ENCODE measurements around the gene CDKAL1.

CDKAL1 gene

DNA sequence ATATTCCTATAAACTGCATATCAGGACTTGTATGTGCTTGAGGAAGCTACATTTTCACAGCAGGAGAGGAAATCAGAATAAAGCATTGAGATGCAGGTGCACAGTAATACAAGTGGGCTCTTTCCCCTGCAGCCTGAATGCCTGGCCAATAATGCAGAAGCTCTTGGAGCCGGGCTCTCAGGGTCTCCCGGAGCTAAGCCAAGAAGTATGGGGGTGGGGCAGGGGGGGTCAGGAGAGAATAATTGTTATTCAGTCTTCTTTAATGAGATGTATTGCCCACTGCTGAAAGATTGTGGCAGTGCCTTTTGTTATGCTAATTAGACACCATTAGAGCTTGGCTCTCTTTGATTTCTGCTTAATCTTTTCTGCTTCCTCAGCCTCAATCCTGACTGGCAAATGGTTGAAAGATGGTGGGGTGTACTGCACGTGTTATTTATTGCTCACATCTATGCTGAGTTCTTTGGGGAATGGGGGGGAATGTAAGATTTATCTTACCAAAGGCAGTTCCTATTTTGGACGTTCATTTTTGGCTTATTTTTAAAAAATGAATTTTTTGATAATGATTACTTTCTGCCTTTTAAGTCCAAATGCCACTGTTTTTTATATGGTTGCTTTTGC is 651.7 kb downstream of the CDKAL1 start:
- TF ChIP-seq, protein P1, sequence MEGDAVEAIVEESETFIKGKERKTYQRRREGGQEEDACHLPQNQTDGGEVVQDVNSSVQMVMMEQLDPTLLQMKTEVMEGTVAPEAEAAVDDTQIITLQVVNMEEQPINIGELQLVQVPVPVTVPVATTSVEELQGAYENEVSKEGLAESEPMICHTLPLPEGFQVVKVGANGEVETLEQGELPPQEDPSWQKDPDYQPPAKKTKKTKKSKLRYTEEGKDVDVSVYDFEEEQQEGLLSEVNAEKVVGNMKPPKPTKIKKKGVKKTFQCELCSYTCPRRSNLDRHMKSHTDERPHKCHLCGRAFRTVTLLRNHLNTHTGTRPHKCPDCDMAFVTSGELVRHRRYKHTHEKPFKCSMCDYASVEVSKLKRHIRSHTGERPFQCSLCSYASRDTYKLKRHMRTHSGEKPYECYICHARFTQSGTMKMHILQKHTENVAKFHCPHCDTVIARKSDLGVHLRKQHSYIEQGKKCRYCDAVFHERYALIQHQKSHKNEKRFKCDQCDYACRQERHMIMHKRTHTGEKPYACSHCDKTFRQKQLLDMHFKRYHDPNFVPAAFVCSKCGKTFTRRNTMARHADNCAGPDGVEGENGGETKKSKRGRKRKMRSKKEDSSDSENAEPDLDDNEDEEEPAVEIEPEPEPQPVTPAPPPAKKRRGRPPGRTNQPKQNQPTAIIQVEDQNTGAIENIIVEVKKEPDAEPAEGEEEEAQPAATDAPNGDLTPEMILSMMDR (IDR thresholded peaks at IDR 0.05; ENCODE audit: extremely low read depth, insufficient read depth, missing control alignments) = no peak
- DNase-seq (ENCODE audit: low spot score) = no peak
- in situ Hi-C loops (cut with MboI; ENCODE audit: low pct_unique_long_range_greater_than_20kb, low sequenced_read_pairs, unreplicated experiment) = no loop called here

DNA sequence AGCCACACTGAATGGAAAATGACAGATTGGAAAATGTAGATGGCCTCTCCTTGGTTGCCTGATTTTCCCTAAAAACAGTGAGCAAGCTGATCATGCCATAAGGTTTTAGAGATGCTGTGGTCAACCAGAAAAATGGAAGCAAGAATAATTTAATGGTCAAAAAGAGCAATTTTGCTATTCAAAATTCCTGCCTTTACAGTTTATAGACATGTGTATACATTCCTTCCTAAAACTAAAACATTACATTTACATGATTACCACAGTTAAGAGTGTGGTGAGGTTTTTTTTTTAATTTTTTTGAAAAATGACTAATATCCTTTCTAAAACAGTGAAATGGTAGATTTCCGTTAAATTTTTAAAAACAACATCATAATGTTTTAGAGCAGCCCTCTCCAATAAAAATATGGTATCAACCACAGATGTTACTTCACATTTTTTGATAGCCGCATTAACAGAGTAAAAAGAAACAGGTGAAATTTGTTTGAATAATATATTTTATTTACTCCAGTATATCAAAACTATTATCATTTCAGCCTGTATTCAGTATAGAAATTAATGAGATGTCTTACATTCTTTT is 652.3 kb downstream of the CDKAL1 start:
- in situ Hi-C loops (cut with MboI; ENCODE audit: low pct_unique_long_range_greater_than_20kb, low sequenced_read_pairs, unreplicated experiment) = no loop called here
- TF ChIP-seq, protein P1 (IDR thresholded peaks at IDR 0.05; ENCODE audit: extremely low read depth, insufficient read depth, missing control alignments) = no peak
- no peak for DNase-seq (ENCODE audit: low spot score)

DNA sequence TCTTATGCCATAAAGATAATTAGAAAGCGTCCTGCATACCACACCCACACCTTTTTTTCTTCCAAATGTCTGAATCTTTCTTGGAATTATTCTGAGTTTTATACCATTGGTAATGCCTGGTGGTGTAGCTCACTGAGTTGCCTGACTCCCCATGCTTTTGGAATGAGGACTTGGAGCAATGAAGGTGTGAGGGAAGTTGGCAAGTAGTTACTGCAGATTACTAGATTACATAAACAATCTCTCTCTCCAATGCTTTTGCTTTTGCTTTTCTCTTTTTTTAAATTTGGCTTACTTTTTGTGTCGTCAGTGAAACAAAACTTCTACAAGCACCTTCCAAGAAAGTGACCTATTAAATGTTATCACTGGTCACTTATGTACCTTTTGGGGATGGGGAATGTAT is 653.2 kb downstream of the CDKAL1 start:
- in situ Hi-C loops (cut with MboI; ENCODE audit: low pct_unique_long_range_greater_than_20kb, low sequenced_read_pairs, unreplicated experiment) = no loop called here
- no peak for DNase-seq (ENCODE audit: low spot score)
- TF ChIP-seq, protein P1 (IDR thresholded peaks at IDR 0.05; ENCODE audit: extremely low read depth, insufficient read depth, missing control alignments) = no peak

- TF ChIP-seq, protein P1 (IDR thresholded peaks at IDR 0.05; ENCODE audit: extremely low read depth, insufficient read depth, missing control alignments) = no peak
- in situ Hi-C loops (cut with MboI; ENCODE audit: low pct_unique_long_range_greater_than_20kb, low sequenced_read_pairs, unreplicated experiment) = no loop called here
- no peak for DNase-seq (ENCODE audit: low spot score)
These were observed 654.4 kb downstream of the CDKAL1 start for GRCh38 chr6:21188505-21189223.

DNA sequence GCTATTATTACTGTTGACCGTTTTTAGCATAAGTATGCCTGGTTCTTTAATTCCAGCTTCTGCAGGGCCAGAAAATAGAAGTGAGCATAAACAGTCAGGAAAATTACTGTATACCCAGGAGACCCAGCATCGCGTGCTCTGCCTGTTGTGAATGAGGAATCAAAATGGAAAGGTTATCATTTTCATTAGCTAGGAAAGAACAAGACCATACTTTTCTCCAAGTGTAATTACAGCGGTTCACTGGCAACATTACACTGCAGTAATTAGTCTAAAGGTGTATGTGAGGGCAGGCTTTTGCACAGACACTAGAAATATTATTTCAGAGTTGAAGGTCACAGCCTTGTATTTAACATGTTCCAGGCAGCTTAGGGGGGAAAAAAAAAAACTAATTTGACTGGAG is 655.5 kb downstream of the CDKAL1 start:
- DNase-seq (ENCODE audit: low spot score) = no peak
- TF ChIP-seq, protein P1 (IDR thresholded peaks at IDR 0.05; ENCODE audit: extremely low read depth, insufficient read depth, missing control alignments) = no peak
- in situ Hi-C loops (cut with MboI; ENCODE audit: low pct_unique_long_range_greater_than_20kb, low sequenced_read_pairs, unreplicated experiment) = no loop called here

DNA sequence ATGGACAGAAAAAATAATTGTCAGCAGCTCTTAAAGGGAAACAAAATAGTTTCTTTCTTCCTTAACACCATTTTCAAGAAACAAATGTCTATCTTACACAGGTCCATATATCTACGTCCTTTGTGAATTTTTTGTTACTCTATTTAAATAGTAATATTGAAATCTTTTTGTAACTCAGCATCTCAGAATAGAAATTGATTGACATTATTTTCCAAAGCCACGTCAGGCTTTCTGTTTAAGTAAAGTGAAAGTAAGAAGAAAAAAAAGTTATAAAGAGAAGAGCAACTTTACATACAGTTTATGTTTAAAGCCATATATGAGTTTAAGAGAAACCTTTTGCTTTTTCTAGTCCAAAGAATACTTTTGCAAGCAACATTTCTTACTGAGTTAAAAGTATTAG is 656.4 kb downstream of the CDKAL1 start:
- DNase-seq (ENCODE audit: low spot score) = no peak
- TF ChIP-seq, protein P1 (IDR thresholded peaks at IDR 0.05; ENCODE audit: extremely low read depth, insufficient read depth, missing control alignments) = no peak
- in situ Hi-C loops (cut with MboI; ENCODE audit: low pct_unique_long_range_greater_than_20kb, low sequenced_read_pairs, unreplicated experiment) = no loop called here
